H9 (cell line): Measurements from ENCODE around the gene COX6B1. TPM values are rescaled to one million over a fixed set of nuclear protein-coding genes. Genes with fewer than 3 reads are reported as not detected.

Experiments
- DNase-seq: peaks from one replicate; pipeline ENCODE4 v3.0.0-alpha.2; 2017
- H2AFZ ChIP-seq: one replicate; pipeline ENCODE4 v1.6.1; 2013; ENCODE audit warnings: mild to moderate bottlenecking, low read length, control low read depth, moderate library complexity
- H2AK5ac ChIP-seq: 2 replicates; pipeline ENCODE4 v1.6.1; 2013; ENCODE audit warnings: low read length, control low read depth, mixed read lengths; ENCODE audit not compliant: insufficient read length
- H2BK120ac ChIP-seq: one replicate; pipeline ENCODE4 v1.6.1; 2013; ENCODE audit warnings: low read depth, mild to moderate bottlenecking, low read length, control low read depth, inconsistent platforms; ENCODE audit not compliant: poor library complexity, severe bottlenecking
- H2BK12ac ChIP-seq: 2 replicates; pipeline ENCODE4 v1.6.1; 2013; ENCODE audit warnings: low read length, control low read depth, mixed read lengths, low read depth; ENCODE audit not compliant: insufficient read length
- H2BK15ac ChIP-seq: 2 replicates; pipeline ENCODE4 v1.6.1; 2013; ENCODE audit warnings: low read depth, low read length, control low read depth
- H2BK20ac ChIP-seq: one replicate; pipeline ENCODE4 v1.6.1; 2013; ENCODE audit warnings: low read depth, mild to moderate bottlenecking, low read length, control low read depth, inconsistent platforms; ENCODE audit not compliant: poor library complexity, severe bottlenecking
- H2BK5ac ChIP-seq: 2 replicates; pipeline ENCODE4 v1.6.1; 2013; ENCODE audit warnings: low read length, control low read depth, mixed read lengths; ENCODE audit not compliant: insufficient read length
- H3K14ac ChIP-seq: 2 replicates; pipeline ENCODE4 v1.6.1; 2013; ENCODE audit warnings: low read length, control low read depth; ENCODE audit not compliant: insufficient read depth
- H3K18ac ChIP-seq: 2 replicates; pipeline ENCODE4 v1.6.1; 2013; ENCODE audit warnings: low read depth, mild to moderate bottlenecking, mixed read lengths, low read length, control low read depth; ENCODE audit not compliant: insufficient read length
- H3K23ac ChIP-seq: 2 replicates; pipeline ENCODE4 v1.6.1; 2013; ENCODE audit warnings: low read length, control low read depth, mixed read lengths, low read depth; ENCODE audit not compliant: insufficient read length
- H3K23me2 ChIP-seq: 2 replicates; pipeline ENCODE4 v1.6.1; 2013; ENCODE audit warnings: low read depth, mild to moderate bottlenecking, mixed read lengths, low read length, control low read depth; ENCODE audit not compliant: insufficient read length, poor library complexity, severe bottlenecking
- H3K27ac ChIP-seq: 2 replicates; pipeline ENCODE4 v1.5.1; 2013; ENCODE audit warnings: low read length, control low read depth, mixed read lengths, low read depth; ENCODE audit not compliant: insufficient read length
- H3K27me3 ChIP-seq: 2 replicates; pipeline ENCODE4 v1.6.1; 2013; ENCODE audit warnings: low read length, control low read depth, inconsistent platforms; ENCODE audit not compliant: insufficient read depth
- H3K4ac ChIP-seq: 2 replicates; pipeline ENCODE4 v1.6.1; 2013; ENCODE audit warnings: low read depth, mild to moderate bottlenecking, control low read depth, inconsistent platforms, low read length, moderate library complexity
- H3K4me1 ChIP-seq: 2 replicates; pipeline ENCODE4 v1.6.1; 2013; ENCODE audit warnings: low read length, control low read depth, inconsistent platforms; ENCODE audit not compliant: insufficient read depth
- H3K4me2 ChIP-seq: 2 replicates; pipeline ENCODE4 v1.6.1; 2013; ENCODE audit warnings: low read length, control low read depth, mixed read lengths; ENCODE audit not compliant: insufficient read length, insufficient read depth
- H3K56ac ChIP-seq: 2 replicates; pipeline ENCODE4 v1.6.1; 2013; ENCODE audit warnings: low read depth, mild to moderate bottlenecking, mixed read lengths, low read length, control low read depth; ENCODE audit not compliant: insufficient read length
- H3K79me1 ChIP-seq: 2 replicates; pipeline ENCODE4 v1.6.1; 2013; ENCODE audit warnings: low read depth, mild to moderate bottlenecking, moderate library complexity, low read length, control low read depth, inconsistent platforms; ENCODE audit not compliant: insufficient read depth, poor library complexity, severe bottlenecking
- H3K79me2 ChIP-seq: 2 replicates; pipeline ENCODE4 v1.6.1; 2013; ENCODE audit warnings: low read length, control low read depth, inconsistent platforms; ENCODE audit not compliant: insufficient read depth
- H3K9ac ChIP-seq: 2 replicates; pipeline ENCODE4 v1.6.1; 2013; ENCODE audit warnings: low read length, control low read depth, mixed read lengths; ENCODE audit not compliant: insufficient read length; ENCODE audit errors: extremely low read depth
- H3K9me3 ChIP-seq: one replicate; pipeline ENCODE4 v1.6.1; 2013; ENCODE audit warnings: low read depth, low read length, inconsistent platforms; ENCODE audit not compliant: control insufficient read depth
- H3T11ph ChIP-seq: one replicate; pipeline ENCODE4 v1.6.1; 2013; ENCODE audit warnings: mild to moderate bottlenecking, low read length, control low read depth, inconsistent platforms
- H4K20me1 ChIP-seq: one replicate; pipeline ENCODE4 v1.6.1; 2013; ENCODE audit not compliant: control insufficient read depth, insufficient read length, insufficient read depth
- H4K5ac ChIP-seq: 2 replicates; pipeline ENCODE4 v1.6.1; 2013; ENCODE audit warnings: low read depth, mild to moderate bottlenecking, mixed read lengths, low read length, control low read depth; ENCODE audit not compliant: insufficient read length
- H4K8ac ChIP-seq: replicated peaks from 2 replicates; pipeline ENCODE4 v1.6.1; 2013; ENCODE audit warnings: low read length, control low read depth, mixed read lengths, low read depth; ENCODE audit not compliant: insufficient read length
- H4K91ac ChIP-seq: 2 replicates; pipeline ENCODE4 v1.6.1; 2013; ENCODE audit warnings: low read depth, mild to moderate bottlenecking, moderate library complexity, mixed read lengths, low read length, control low read depth; ENCODE audit not compliant: insufficient read length
- H3K27ac Mint-ChIP-seq, 3 experiments: 2 replicates in 2 of 3; 3 replicates in 1 of 3; pipeline ENCODE4 v1.8.0; 2020 to 2021; ENCODE audit warnings: mixed read lengths in 3 of 3, mild to moderate bottlenecking in 1 of 3, moderate library complexity in 1 of 3
- H3K27me3 Mint-ChIP-seq: 2 replicates; pipeline ENCODE4 v1.8.0; 2021; ENCODE audit warnings: low read depth, mild to moderate bottlenecking, moderate library complexity, mixed read lengths
- H3K36me3 Mint-ChIP-seq, 3 experiments: 2 replicates in 2 of 3; 3 replicates in 1 of 3; pipeline ENCODE4 v1.8.0; 2020 to 2021; ENCODE audit warnings: low read depth in 3 of 3, mixed read lengths in 3 of 3; ENCODE audit not compliant: insufficient read depth in 1 of 3
- H3K4me1 Mint-ChIP-seq, 2 experiments: 2 replicates each; pipeline ENCODE4 v1.8.0; 2020; ENCODE audit warnings: mixed read lengths in 2 of 2
- H3K4me3 Mint-ChIP-seq, 2 experiments: 2 replicates in 1 of 2; 3 replicates in 1 of 2; pipeline ENCODE4 v1.8.0; 2020 to 2021; ENCODE audit warnings: mild to moderate bottlenecking in 2 of 2, mixed read lengths in 2 of 2, moderate library complexity in 1 of 2
- H3K9me3 Mint-ChIP-seq, 2 experiments: 2 replicates in 1 of 2; 3 replicates in 1 of 2; pipeline ENCODE4 v1.8.0; 2020; ENCODE audit warnings: mild to moderate bottlenecking in 2 of 2, mixed read lengths in 2 of 2, moderate library complexity in 1 of 2
- CTCF ChIP-seq: fragments of 200-600 bp; sonication (generic); conservative IDR thresholded peaks from 3 replicates; pipeline ENCODE4 v1.8.0; 2021; ENCODE audit warnings: antibody characterized with exemption, mild to moderate bottlenecking
- WGBS: extraction: QIAGEN DNeasy Blood & Tissue Kit; methylation state at CpG from one replicate; pipeline ENCODE4 v1.1.7; 2013; ENCODE audit warnings: missing lambda C conversion rate, low lambda C conversion rate, mixed read lengths; ENCODE audit not compliant: insufficient read length; ENCODE audit errors: extremely low coverage; 5-methylcytosine and 5-hydroxymethylcytosine counted together
- total RNA-seq: library from RNA; stranded (reverse); gene quantifications from 2 replicates; pipeline ENCODE4 v1.2.1, GENCODE V29; 2021

Gene COX6B1
- total RNA-seq, 1 experiment from 2014 or later: 432 TPM

DNA sequence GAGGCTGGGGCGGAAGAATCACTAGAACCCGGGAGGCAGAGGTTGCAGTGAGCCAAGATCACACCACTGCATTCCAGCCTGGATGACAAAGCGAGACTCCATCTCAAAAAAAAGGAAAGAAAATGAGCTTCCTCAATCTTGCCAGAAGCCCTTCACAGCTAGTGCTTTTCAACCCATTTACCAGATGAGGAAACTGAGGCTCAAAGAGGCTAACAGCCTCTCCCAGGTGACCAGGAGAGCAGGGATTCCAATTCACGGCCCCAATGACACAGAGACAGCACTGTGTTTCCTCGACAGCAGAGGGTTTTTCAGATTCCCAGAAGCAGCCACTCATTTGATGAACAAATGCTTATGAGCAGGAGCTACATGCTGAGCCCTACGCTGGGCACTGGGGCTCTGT, 21.4 kb downstream of the COX6B1 start:
- H3K56ac ChIP-seq: no peak overlapping the region
- no peak overlapping the region for H2BK120ac ChIP-seq
- no peak overlapping the region for H3K18ac ChIP-seq
- no peaks in the 10 kb centered on the region; a peak in 3 of 7 replicates for H3K36me3 Mint-ChIP-seq
- no peaks in the 10 kb centered on the region for H3K9me3 Mint-ChIP-seq
- H2BK5ac ChIP-seq: no peak overlapping the region
- no peak overlapping the region; a peak in 1 of 7 replicates for H3K27ac Mint-ChIP-seq
- no peak overlapping the region for H3K27ac ChIP-seq
- TF ChIP-seq CTCF: no peak
- H2BK20ac ChIP-seq: no peak overlapping the region
- H4K20me1 ChIP-seq: no peaks in the 10 kb centered on the region
- no peak for DNase-seq
- no peak overlapping the region for H3K14ac ChIP-seq
- no peaks in the 10 kb centered on the region for H3K79me2 ChIP-seq
- H4K8ac ChIP-seq: no peak overlapping the region
- H3K9me3 ChIP-seq: no peaks in the 10 kb centered on the region
- no peak overlapping the region for H2AK5ac ChIP-seq
- no peak overlapping the region for H3T11ph ChIP-seq
- H3K4me1 ChIP-seq: no peaks in the 10 kb centered on the region
- H3K27me3 Mint-ChIP-seq: peaks cover 25% of the 10 kb centered on the region
- H3K27me3 ChIP-seq: no peaks in the 10 kb centered on the region
- no peak overlapping the region for H3K9ac ChIP-seq
- peaks cover 4 to 6% of the 10 kb centered on the region in 2 experiments; a peak in 3 of 4 replicates for H3K4me1 Mint-ChIP-seq
- no peak overlapping the region for H3K4ac ChIP-seq
- peaks cover 8% of the 10 kb centered on the region for H3K23me2 ChIP-seq
- WGBS: no CpG with 5 or more reads among the region's 6 CpGs
- no peak overlapping the region for H4K91ac ChIP-seq
- H2BK12ac ChIP-seq: no peak overlapping the region
- no peak overlapping the region for H3K4me3 Mint-ChIP-seq
- H3K79me1 ChIP-seq: no peaks in the 10 kb centered on the region
- no peak overlapping the region for H2AFZ ChIP-seq
- no peak overlapping the region for H3K4me2 ChIP-seq
- H4K5ac ChIP-seq: no peak overlapping the region
- H2BK15ac ChIP-seq: no peak overlapping the region
- H3K23ac ChIP-seq: no peak overlapping the region
